A673 (cell line): ENCODE data around the gene LPP. TPM values are rescaled to one million over a fixed set of nuclear protein-coding genes. Genes with fewer than 3 reads are reported as not detected.
A peak's percentile ranks its signal among the peaks of the same experiment; 100 is the strongest.

Experiments used
- BruUV-seq: library from RNA; stranded (reverse); fragments of 400-500 nt; replicated peaks from 2 replicates; lab custom pipeline; 2021; lab: Mats Ljungman, UMichigan
- CTCF ChIA-PET: fragments of 300-600 bp; sonication (Branson Sonifier 250); formaldehyde crosslinking; loops from one replicate; lab custom pipeline; 2022; ENCODE audit warnings: antibody characterized with exemption; lab: Charles Lee
- POLR2A ChIA-PET: fragments of 300-600 bp; sonication (Branson Sonifier 250); formaldehyde crosslinking; loops from one replicate; lab custom pipeline; 2022; ENCODE audit warnings: antibody characterized with exemption; ENCODE audit not compliant: low non-redundant PET; lab: Charles Lee
- DNase-seq: peaks from one replicate; pipeline ENCODE4 v3.0.0-alpha.2; 2015; ENCODE audit warnings: low spot score
- H3K27ac ChIP-seq: fragments of 200-600 bp; sonication (generic); 2 replicates; pipeline ENCODE4 v1.5.1; 2016; ENCODE audit warnings: mixed run types, low read depth, mild to moderate bottlenecking, mixed read lengths, antibody characterized with exemption, low read length; ENCODE audit not compliant: poor library complexity, severe bottlenecking
- H3K27me3 ChIP-seq: fragments of 200-600 bp; sonication (generic); replicated peaks from 2 replicates; pipeline ENCODE4 v1.6.1; 2017; ENCODE audit warnings: mixed run types, low read depth, mild to moderate bottlenecking, mixed read lengths, antibody characterized with exemption, low read length; ENCODE audit not compliant: insufficient read depth, poor library complexity
- H3K36me3 ChIP-seq: fragments of 200-600 bp; sonication (generic); 2 replicates; pipeline ENCODE4 v1.6.1; 2016; ENCODE audit warnings: mixed run types, mild to moderate bottlenecking, mixed read lengths, antibody characterized with exemption, low read length; ENCODE audit not compliant: insufficient read depth, poor library complexity, severe bottlenecking
- H3K4me1 ChIP-seq: fragments of 200-600 bp; sonication (generic); 2 replicates; pipeline ENCODE4 v1.6.1; 2017; ENCODE audit warnings: mixed run types, mild to moderate bottlenecking, mixed read lengths, antibody characterized with exemption, low read length; ENCODE audit not compliant: insufficient read depth, poor library complexity, severe bottlenecking
- H3K4me3 ChIP-seq: fragments of 200-600 bp; sonication (generic); 2 replicates; pipeline ENCODE4 v1.5.1; 2016; ENCODE audit warnings: low read depth, mixed run types, mild to moderate bottlenecking, mixed read lengths, low read length; ENCODE audit not compliant: poor library complexity, severe bottlenecking
- H3K9me3 ChIP-seq: fragments of 200-600 bp; sonication (generic); 2 replicates; pipeline ENCODE4 v1.6.1; 2016; ENCODE audit warnings: mixed run types, low read depth, mild to moderate bottlenecking, mixed read lengths, antibody characterized with exemption, low read length; ENCODE audit not compliant: poor library complexity, severe bottlenecking
- CTCF ChIP-seq: fragments of 300-800, 200-600 bp; sonication (generic); conservative IDR thresholded peaks from 2 replicates; pipeline ENCODE4 v1.5.1; 2017; ENCODE audit warnings: low read depth, mild to moderate bottlenecking, antibody characterized with exemption, low read length, moderate library complexity, mixed read lengths
- EZH2 ChIP-seq: fragments of 200-600 bp; sonication (generic); IDR thresholded peaks from 2 replicates; pipeline ENCODE4 v1.6.1; 2017; ENCODE audit warnings: borderline replicate concordance, low read depth, mild to moderate bottlenecking, mixed read lengths, antibody characterized with exemption, low read length; ENCODE audit not compliant: poor library complexity, severe bottlenecking
- intact Hi-C: fragments of 100-400 bp; cut with micrococcal nuclease; formaldehyde crosslinking; loops from one replicate; pipeline ENCODE4 v1.10.0; 2022; ENCODE audit not compliant: unreplicated experiment
- total RNA-seq: library from RNA; stranded (reverse); gene quantifications from 2 replicates; pipeline ENCODE4 v1.2.3, GENCODE V29; 2021

The LPP gene
- total RNA-seq, 1 experiment from 2014 or later, result 39.7 TPM

GRCh38 chr3:188199386-188199785, 45.4 kb downstream of the LPP start:
- ChIA-PET POLR2A (no interaction called here), CTCF (no interaction called here)
- DNase-seq, result no peak
- H3K27me3 ChIP-seq, result no peaks in the 10 kb centered on the region
- intact Hi-C loops, result no loop called here
- no peak overlapping the region for H3K27ac ChIP-seq
- no peaks in the 10 kb centered on the region for H3K36me3 ChIP-seq
- TF ChIP-seq CTCF (no peak), EZH2 (no peak)
- H3K9me3 ChIP-seq, result no peaks in the 10 kb centered on the region
- H3K4me1 ChIP-seq, result no peaks in the 10 kb centered on the region
- H3K4me3 ChIP-seq, result no peak overlapping the region
- BruUV-seq, result no TSS peak

DNA sequence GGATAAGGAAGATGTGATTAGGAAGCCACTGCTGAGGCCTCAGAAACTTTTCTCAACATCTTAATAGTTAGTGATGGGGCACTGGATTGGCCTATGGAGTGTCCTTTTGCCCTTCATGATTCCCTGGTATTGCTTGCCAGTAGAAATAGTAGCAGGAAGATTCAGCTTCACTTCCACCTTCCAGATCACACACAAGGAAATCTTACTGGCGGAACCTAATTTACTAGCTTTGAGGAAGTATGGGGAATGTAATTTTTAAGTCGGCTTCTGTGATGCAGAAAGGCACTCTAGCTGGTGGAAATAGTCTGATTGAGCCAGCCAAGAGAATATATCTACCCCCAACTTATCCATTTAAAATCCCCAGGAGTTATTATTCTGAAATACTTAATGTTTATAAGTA, 46.5 kb downstream of the LPP start:
- H3K9me3 ChIP-seq, result no peaks in the 10 kb centered on the region
- POLR2A ChIA-PET, result no interaction called here
- no TSS peak for BruUV-seq
- TF ChIP-seq EZH2, result no peak
- TF ChIP-seq CTCF, result no peak
- DNase-seq, result no peak
- no peak overlapping the region for H3K27ac ChIP-seq
- H3K4me3 ChIP-seq, result no peak overlapping the region
- H3K4me1 ChIP-seq, result no peaks in the 10 kb centered on the region
- intact Hi-C loops, result no loop called here
- no peaks in the 10 kb centered on the region for H3K27me3 ChIP-seq
- H3K36me3 ChIP-seq, result no peaks in the 10 kb centered on the region
- CTCF ChIA-PET, result no interaction called here

- no peaks in the 10 kb centered on the region for H3K9me3 ChIP-seq
- no peak; the same call in 1 of the 2 replicates for TF ChIP-seq CTCF
- no peak for TF ChIP-seq EZH2
- intact Hi-C loops, result no loop called here
- ChIA-PET POLR2A (no interaction called here), CTCF (no interaction called here)
- BruUV-seq, result no TSS peak
- H3K4me3 ChIP-seq, result no peak overlapping the region
- H3K4me1 ChIP-seq, result peaks cover under 1% of the 10 kb centered on the region
- peak; percentile 28 for DNase-seq
- H3K27me3 ChIP-seq, result no peaks in the 10 kb centered on the region
- H3K27ac ChIP-seq, result no peak overlapping the region
- H3K36me3 ChIP-seq, result no peaks in the 10 kb centered on the region
These were observed 48.6 kb downstream of the LPP start for GRCh38 chr3:188202358-188203138.
